GM21576 (cell line): ENCODE data around the gene BACE1.
A peak's percentile ranks its signal among the peaks of the same experiment; 100 is the strongest.
"Not testable (repeated sequence)": the region's sequence is repeated elsewhere in the genome, so short reads cannot be mapped to it uniquely, and the experiment has no call there.

Experiments
- ATAC-seq: cut with Tn5 transposase; IDR thresholded peaks from one replicate; pipeline ENCODE4 v1.9.1; 2021; ENCODE audit warnings: mild to moderate bottlenecking, moderate library complexity; ENCODE audit not compliant: unreplicated experiment

BACE1 gene

DNA sequence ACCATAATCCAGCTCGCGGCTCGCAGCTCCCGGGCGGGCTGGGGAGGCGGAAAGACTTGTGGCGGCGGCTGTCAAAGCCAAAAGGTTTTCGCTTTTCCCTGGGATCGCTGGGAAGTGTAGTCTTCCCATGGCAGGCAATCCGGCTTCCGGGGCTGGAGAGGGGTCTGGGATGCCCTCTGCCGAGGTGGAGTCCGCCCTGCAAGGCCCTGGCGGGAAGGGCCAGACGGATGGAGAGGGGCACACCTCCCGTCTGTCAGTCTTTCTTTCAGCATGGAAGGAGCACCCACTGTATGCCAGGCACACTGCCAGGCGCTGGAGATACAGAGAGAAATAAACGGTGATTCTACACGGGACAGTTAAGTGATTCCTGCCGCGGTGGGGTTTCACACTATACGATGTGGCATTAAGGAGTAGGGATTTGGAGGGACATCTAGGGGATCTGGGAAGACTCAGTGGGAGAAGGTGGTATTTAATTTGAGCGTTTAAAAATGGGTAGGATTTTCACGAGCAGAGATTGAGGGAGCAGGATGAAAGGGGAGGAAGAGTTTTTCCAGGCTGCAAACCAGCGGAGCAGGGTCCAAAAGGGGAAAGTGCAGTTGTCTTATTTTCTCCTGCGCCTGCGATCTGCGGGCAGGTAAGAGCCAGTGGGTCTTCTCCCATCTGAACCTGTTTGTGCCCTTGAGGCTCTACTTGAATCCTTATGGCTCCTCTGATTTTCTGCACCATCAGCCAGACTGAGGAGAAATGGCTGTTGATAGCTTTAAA is at the start of gene BACE1:
BACE1 (minus strand) TSS at position 60 of the 765 bp plus-strand sequence. CDS start 461 bp downstream, outside the sequence.
- ATAC-seq, result no peak

DNA sequence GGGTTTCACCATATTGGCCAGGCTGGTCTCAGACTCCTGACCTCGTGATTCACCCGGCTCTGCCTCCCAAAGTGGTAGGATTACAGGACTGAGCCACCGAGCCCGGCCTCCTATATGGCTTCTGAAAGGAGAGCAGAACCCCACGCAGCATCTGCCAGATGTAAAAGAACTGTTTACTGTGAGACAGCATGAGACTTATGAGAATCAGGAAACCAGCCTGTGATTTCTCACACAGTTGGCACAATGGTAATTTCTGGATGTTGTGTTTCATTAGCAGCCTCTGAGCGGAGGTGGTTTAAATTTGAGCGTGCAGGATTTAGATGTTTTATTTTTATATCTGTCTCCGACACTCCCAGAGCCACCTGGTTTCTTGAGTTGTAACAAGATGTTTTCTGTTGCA is 45.4 kb upstream of the BACE1 start:
- ATAC-seq, result no peak

DNA sequence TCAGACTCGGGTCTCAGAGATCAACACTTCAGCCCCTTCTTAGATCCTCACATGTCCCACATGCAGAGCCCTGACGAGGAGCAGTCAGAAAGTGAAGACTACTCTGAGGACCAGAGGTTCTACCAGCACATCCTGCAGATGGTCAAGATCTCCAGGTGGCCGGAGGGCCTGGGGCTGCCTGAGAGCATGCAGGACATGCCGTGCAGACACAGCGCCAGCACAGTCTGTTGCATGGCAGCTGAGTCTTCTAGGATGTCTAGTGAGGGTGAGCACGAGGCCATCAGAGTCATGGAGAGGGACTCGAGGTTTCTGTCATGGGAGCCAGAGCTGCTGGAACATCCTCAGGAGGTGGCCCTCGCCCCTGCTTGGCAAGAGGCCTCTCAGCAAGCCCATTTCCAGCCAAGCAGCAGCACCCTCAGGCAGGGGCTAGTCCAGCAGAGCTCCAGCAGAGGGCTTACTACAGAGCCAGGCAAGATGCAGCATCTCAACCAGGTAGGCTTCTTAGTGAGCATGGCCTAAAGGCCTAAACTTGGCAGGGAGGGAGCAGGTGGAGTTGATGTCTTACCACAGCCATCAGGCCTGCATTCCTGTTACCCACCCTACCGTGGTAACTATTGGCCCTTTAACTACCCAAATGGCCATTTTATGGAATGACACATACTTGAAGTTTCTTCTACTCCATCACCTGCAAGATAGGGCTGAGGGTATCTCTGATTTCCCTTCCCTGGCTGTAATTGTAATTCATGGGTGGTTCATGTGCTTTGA is 40.3 kb upstream of the BACE1 start:
- ATAC-seq, result no peak

DNA sequence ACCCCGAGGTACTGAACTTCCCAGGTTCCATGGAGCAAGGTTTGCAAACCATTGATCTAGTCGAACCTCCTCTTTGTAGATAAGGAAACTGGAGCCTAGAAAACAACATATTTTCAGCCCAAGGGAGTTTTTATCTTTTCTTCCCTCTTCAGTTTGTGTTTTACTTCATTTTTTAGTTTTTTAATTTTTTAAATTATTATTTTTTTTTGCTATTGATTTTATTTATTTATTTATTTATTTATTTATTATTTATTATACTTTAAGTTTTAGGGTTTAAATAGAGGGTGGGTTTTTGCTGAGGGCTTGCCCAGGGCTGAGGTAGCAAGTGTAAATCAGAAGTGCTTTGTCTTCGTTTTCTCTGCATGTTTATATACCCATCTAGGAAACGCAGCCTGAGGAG is 38.5 kb upstream of the BACE1 start:
- no peak for ATAC-seq

DNA sequence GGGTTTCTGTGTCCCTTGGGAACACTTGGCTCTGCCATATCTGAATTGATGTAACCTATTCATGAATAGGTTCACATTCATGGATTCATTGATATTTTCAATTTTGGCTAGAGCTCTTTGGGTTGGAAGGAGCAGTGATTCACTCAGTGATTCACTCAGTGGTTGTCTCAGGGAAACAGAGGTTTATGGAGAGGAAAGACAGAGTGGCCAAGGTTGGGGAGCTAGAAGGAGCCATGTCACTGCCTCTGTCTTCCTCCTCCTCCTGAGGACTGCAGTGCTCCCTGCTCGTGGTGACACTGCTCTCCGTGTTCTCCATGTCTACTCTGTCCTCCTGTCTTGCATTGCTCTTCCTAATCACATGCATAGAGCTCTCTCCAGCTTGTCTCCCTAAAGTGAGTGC is 29.0 kb upstream of the BACE1 start:
- ATAC-seq, result no peak

DNA sequence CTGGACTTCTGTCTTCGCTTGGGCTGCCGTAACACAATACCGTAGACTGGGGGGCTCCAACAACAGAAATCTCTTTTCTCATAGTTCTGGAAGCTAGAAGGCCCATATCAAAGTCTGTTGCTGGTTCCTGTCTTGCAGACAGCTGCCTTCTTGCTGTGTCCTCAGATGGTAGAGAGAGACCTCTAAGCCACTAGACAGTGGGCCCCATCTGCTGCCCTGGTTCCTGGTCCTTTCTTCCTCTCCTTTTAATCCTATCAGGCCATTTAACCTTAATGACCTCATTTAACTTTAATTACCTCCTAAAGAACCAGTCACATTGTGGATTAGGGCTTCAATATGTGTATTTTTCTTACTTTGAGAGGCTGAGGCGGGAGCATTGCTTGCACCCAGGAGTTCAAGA is 21.0 kb upstream of the BACE1 start:
- no peak for ATAC-seq

DNA sequence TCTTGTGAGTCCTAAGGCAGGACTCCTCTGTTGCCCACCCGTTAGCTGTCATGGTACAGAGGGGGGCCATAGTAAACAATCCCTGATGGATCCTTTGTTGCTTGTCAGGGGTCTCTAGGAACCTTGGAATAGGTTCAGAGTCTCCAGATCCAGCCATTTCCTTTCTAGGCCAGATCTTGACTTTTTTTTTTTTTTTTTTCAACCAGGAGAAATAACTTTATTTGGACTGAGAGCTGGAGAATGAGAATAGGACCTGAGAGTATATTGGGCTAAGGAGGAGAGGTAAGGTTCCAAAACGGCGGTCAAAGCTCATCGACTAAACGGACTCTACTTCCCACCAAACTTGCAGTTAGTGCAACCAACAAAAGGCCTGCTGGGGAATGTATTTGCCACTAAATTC is 19.3 kb upstream of the BACE1 start:
- ATAC-seq, result no peak

DNA sequence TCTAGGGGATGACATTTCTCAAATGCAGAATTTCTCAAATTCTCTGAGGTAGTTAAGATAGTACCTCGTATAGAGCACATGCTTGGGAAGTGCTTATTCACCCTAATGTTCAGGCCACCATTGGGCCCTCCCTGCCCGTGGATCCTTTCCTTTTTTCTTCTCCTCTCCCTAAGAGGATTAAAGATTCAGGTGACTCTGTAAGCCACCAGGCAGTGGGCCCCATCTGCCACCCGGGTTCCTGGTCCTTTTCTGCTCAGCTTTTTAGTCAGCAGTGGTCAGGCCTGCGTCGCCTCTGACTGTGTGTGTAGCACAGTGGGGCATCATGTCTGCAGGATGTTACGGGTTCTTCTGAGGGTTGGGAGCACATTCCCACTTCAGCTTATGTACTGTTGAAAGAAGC is 18.8 kb upstream of the BACE1 start:
- no peak for ATAC-seq

DNA sequence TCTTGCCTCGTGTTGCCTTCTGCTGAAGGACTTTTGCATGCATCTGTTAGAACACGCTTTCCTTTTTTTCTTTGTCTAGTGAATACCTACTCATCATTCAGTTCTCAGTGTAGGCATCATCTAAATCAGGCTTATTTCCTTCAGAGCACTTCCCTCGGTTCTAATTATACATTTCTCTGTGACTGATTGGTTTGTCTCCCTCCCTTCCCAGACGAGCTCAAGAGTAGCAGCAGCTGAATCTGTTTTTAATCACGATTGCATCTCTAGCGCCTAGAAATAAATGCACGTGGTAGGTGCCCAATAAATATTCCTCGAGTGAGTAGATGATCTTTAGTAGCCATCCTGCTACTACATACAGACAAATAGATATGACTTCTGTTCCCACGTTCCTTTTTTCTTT is 17.9 kb upstream of the BACE1 start:
- ATAC-seq, result no peak

DNA sequence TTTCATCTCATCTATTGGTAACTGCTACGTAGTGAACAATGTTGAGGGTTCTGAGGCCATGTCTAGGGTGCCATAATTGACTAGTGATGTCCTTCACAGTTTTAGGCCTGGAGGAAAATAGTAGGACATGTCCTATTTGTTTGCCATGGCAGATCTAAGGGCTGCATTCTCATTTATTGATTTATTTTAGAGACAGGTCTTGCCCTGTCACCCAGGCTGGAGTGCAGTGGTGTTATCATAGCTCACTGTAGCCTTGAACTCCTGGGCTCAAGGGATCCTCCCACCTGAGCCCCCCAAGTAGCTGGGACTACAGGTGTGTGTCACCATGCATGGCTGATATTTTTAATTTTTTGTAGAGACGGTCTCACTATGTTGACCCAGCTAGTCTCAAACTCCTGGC is 16.8 kb upstream of the BACE1 start:
- ATAC-seq, result no peak

DNA sequence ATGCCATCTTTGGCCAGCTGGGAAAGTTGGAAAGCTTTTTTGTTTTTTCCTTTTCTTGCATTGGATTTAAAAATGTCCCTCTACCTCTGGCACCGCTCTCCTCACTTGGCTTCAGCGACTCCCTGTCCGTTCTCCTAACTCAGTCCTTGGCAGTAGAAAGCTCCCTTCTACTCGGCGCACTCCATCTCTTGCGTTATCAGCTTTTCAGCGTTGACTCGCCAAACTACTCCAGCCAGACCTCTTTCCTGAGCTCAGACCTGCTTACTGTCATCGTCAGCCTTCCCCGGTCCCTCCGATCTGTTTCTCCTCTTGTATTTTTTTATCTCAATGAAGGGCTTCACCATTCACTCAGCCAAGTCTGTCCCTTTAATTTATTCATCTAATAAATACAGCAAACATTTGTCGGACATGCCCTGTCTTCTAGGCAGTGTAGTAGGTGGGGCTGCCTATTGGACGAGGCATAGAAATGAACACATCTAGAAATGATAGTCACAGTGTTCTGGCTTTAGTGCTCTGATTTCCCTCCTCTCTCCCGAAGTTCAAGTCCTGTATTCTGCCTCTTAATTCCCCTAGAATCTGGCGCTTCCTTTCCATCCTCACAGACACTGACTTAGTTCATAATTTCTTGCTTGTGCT is 12.4 kb upstream of the BACE1 start:
- ATAC-seq, result peak; percentile 24

DNA sequence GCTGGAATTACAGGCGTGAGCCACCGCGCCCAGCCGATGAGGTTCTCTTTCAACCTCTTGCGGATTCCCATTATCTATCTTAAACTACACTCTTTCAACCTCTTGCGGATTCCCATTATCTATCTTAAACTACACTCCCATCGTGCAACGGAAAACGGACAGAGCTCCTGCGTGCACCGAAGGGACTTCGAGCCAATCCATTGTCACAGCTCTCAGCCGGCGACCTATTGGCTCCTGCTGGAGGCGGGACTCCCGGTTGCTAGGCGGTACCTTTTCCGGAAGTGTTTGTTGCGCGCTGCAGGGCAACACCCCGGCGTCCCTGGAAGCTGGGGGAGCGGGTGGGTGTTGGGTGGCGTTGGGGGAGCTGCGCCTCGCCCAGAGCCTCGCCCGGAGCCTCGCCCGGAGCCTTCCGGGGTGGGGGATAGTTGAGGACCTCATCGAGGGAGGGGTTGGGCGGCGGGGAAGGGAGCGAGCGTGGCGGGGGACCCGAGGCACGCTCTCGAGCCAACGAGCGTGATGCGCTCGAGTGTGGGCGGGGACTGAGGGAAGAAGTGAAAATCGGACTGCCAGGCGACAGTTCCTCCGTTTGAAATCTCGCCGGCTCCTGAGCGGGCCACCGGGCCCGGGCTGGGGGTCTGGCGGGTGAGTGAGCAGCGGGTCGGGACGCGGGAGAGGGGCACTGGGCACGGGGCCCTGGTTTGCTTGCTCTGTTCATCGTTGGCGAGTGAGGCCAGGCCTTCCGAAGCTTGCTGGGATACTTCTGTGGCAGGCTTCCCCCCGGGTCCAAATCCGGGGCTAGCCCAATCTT is 11.7 kb upstream of the BACE1 start, which contains the start of gene CEP164:
CEP164 (plus strand) TSS at position 288 of the 808 bp plus-strand sequence. CDS start 10,733 bp downstream, outside the sequence.
- peak; percentile 98 for ATAC-seq

DNA sequence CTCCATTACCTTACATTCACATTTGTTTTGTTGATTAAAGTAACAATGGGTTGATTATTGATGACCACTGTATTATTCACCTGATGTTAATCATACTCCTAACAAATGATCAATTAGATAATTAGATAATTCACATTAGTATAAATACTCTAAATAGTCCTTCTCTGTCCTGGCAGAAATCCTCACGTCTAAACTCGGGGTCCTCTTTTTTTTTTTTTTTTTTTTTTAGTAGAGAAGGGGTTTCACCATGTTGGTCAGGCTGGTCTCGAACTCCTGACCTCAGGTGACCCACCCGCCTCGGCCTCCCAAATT is 11.2 kb upstream of the BACE1 start:
- ATAC-seq, result not testable (repeated sequence)

DNA sequence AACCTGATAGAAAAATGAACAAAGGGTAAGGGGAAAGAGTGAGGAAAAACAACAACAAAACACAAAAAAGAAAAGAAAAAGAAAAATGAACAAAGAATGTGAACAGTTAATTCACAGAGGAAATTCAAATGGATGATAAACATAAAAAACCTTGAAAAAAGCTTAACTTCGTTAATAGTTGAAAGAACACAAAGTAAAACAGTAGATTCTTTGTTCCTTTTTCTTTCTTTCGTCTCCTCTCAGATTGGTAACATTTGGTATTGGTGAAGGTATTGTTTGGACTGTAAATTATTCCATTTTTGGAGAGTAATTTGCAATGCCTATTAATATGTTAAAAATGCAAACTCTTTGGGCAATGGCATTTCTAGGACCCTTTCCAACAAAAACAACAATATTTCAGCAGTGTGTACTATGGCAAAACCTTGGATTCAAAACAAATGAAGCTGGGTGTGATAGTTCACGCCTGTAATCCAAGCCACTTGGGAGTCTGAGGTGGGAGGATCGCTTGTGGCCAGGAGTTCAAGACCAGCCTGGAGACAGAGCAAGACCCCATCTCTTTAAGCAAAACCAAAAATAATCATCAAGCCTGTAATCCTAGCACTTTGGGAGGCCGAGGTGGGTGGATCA is 3.3 kb upstream of the BACE1 start:
- ATAC-seq, result no peak

DNA sequence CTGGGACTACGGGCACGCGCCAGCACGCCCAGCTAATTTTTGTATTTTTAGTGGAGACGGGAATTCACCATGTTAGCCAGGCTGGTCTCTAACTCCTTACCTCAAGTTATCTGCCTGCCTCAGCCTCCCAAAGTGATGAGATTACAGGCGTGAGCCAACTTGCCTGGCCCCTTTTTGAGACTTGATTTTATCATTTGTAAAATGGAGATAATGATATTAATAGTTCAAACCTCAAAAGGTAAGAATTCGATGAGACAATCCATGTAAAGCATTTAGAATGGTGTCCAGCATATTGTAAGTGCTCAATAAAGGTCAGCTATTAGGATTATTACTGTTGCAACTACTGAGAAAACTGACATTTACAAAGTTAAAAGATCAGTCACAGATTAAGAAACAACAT is 2.7 kb upstream of the BACE1 start:
- ATAC-seq, result no peak

DNA sequence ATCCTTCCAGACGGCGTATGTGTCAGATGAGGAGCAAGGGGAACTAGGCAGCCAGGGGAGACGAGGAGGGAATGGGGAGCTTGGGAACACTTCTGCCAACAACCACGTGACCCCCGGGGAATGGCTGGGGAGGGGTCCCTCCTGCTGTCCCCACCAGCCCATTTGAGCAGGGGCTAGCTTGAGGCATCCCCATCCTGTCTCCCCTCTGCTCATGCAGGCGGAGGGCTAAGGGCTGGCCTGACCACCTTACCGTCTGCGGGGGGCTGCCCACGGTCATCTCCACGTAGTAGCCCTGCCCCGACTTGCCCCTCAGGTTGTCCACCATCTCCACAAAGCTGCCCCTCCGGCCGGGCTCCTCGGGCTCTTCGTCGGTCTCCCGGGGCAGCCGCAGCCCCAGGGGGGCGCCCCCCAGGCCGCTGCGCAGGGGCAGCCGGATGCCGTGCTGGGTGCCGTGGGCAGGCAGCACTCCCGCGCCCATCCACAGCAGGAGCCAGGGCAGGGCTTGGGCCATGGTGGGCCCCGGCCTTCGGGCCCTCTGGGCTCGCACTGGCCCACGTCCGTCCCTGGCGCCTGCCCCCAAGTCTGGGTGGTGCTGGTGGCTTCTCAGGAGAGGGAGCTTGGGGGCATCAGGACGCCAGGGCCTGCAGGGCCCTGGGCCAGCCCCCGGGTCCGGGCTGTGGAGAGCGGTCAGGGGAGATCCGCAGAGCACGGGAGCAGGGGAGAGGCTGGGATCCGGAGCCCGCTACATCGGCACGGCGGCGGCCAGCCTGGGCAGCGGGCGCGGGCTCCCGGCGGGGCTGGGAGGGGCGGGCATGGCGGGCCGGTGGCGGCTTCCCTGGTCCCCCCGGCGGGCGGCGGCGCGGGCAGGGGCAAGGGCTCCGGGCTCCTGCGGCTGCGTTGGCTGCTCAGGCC is 515 bp downstream of the BACE1 start:
- no peak for ATAC-seq

DNA sequence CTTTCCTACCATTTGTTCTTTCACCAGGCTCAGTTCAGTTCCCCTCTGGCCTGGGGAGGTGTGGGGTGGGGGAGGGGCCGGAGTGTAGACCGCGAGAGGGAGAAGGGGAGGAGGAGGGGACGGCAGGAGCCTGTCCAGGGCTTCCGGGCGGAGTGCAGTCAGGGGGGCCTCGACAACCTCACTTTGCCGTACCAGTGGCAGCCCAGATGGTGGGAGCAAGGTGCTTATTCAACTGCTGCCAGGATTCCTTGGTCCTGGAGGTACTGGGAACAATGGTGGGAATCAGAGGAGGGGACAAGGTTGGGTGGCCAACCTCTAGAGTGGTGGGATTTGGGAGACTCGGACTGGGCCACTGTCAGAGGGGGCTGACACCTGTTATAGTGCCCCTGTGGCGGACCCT is 1.2 kb downstream of the BACE1 start:
- ATAC-seq, result no peak

DNA sequence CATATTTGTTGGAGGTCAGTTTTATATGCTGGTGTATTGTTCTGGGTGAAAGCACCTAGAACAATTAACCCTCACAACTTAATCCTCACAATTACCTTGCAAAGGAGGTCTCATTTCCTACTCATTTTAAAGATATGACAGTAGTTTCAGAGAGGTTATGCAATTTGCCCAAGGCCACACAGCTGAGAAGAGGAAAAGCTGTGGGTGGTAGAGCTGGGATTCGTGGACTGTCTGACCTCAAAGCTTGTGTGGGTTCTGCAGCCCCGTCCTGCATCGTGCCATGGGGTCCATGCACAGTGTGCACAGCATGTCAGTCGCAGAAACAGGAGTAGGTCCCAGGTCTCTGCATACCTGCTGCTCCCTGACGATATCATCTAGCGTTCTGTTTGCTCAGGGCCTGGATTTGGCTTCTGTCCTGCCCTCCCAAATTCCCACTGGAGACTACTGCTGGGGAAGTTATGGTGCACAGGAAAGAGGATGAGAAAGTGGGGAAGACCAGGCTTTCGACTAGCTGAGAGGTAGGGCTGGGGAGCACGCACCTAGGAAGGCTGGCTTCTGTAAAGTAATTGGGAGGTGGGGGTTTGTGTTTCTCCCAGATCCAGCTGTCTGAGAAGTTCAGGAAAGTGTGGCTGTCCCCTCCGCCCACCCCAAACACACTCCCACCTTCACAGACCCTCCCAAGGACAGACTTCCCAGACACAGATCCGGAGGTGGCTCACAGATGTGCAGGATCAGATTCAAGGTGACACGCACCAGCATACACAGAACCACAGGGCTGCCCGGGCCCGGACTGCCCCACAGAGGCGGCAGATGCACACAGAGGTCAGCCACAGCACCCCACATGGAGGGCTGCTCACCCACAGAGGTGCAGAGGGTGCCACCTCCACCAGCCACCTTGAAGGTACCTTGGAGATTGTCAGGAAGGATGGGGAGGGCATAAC is 2.0 kb downstream of the BACE1 start:
- ATAC-seq, result no peak

DNA sequence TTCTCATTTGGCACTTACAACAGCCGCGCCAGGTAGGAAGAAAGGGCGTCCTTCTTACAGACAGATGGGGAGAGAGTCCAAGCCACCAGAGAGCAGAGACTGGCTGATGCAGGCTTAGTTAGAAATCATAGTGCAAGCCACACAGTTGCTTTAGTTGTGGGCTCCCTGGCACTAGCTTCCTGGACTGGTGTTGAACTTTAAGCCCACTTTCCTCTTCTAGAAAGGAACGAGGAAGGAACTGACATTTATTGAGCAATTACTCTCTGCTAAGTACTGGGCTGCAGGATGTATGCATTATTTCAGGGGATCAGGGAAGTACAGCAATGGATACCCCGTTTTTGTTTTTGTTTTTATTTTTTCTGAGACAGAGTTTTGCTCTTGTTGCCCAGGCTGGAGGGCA is 3.0 kb downstream of the BACE1 start:
- no peak for ATAC-seq
